Esophagus mucosa (tissue), 1 donor: Measurements from ENCODE around the gene TSPAN7. TPM values are rescaled to one million over a fixed set of nuclear protein-coding genes. Genes with fewer than 3 reads are reported as not detected.
A peak's percentile ranks its signal among the peaks of the same experiment; 100 is the strongest.

Experiments used
- ATAC-seq: fragments of 200-7000 bp; cut with Tn5 transposase; one replicate; pipeline ENCODE4 v1.9.1; 2020
- total RNA-seq: library from RNA; stranded (reverse); gene quantifications from one replicate; pipeline ENCODE4 v1.2.4, GENCODE V29; 2023
- donor health status: DM: yes; HTN: yes; CAD: no.

TSPAN7 gene
- total RNA-seq, 1 donor from 2014 or later, result 11.3 TPM

DNA sequence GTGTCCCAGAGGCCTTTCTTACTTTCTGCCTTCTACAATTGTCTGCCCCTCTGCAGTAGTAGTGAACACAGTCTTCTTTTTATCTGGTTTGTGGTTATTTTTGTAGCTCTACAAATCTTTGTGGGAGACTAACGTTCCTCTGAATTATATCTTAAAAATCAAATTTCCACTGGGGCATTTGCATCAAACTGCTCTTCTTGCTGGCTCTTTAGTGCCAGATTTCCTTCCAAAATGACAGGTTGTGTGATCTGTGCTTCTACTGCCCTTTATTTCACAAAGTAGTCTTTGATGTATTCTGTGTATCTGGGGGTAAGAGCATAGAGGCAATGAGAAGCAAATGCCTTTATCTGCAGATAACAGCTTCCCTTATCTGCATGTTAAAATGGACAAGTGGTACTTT lies 34.5 kb downstream of the TSPAN7 start:
- ATAC-seq, result no peak

GRCh38 chrX:38596939-38597338 lies 35.6 kb downstream of the TSPAN7 start:
- no peak for ATAC-seq

- no peak for ATAC-seq
Observed at GRCh38 chrX:38599796-38600755, 38.7 kb downstream of the TSPAN7 start.

- ATAC-seq, result no peak
Observed at GRCh38 chrX:38601866-38602265, 40.5 kb downstream of the TSPAN7 start.

DNA sequence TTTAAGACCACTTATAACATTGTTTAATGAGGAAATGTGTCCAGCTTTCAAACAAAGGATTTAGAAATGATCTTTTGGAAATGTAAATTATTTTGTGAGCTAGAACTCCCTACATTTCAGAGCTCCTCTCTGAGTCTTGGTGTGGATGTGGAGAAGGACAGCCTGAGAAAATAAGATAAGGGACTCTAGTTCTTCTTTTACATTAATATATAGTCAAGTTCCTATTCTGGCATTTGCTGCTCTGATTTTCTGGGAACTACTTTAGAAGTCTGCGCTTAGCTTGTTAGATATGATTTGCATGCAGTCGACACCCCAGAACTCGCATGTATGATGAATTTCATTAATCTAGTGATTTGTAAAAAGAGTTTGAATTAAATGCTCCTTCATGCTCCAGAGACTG lies 45.5 kb downstream of the TSPAN7 start:
- ATAC-seq, result no peak

GRCh38 chrX:38607976-38608375 lies 46.6 kb downstream of the TSPAN7 start:
- ATAC-seq, result no peak

- no peak for ATAC-seq
Observed at GRCh38 chrX:38610849-38611248, 49.5 kb downstream of the TSPAN7 start.

GRCh38 chrX:38612281-38612680 lies 50.9 kb downstream of the TSPAN7 start:
- no peak for ATAC-seq

GRCh38 chrX:38614485-38614884 lies 53.1 kb downstream of the TSPAN7 start:
- no peak for ATAC-seq

- ATAC-seq, result no peak
Observed at GRCh38 chrX:38616904-38617303, 55.6 kb downstream of the TSPAN7 start.

DNA sequence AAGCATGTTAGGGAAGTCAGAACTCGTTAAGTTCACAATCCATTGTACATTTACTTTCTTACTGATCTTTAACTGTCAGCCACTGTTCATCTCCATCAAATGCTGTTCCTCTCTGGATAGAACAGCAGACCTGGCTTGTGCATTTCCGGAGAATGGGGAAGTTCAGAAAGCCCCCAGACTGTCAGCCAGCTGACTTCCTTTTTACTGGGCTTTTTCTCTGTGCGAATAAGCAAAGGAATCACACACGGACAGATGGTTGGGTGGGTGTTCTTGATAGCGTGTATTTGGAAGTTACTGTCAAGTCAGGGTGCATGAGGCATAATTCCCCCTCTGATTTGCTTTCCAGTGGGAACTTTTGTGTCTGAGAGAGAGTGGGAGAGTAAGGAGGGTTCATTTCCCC lies 56.8 kb downstream of the TSPAN7 start:
- no peak for ATAC-seq

DNA sequence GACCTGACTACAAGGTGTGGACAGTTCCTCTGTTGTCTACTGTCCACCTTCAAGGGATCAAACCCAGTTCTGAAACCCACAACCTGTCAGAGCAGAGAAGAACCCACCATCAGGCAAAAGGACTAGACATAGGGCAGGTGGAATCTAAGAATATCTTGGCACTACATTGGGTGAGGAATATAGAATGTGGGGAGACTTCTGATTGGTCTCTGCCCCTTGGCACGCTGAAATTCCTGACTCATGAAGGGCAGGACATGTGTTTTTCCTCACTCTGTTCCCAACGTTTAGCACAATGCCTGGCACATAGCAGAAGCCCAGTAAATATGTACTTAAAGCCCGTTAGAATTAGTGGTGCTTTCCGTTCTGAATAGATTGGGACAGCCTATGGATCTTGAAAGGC lies 59.3 kb downstream of the TSPAN7 start:
- no peak for ATAC-seq

DNA sequence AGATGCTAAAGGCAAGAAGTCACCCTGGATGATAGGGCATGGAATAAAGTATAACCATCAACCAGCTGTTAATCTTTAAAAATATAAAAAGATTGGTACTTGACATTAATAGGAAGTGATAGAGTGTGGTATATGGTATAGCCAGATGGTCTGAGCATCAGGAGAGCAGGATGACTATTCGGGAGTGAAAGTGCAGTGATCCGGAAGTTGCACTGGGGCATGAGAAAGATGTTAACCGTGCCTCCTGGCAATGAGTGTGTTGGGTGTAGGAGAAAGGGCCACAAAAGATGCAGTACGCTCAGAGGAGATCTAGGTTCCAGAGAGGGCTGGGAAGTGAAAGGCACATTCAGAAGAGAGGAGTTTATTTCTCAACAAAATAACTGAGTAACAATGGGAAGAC lies 65.0 kb downstream of the TSPAN7 start:
- no peak for ATAC-seq

DNA sequence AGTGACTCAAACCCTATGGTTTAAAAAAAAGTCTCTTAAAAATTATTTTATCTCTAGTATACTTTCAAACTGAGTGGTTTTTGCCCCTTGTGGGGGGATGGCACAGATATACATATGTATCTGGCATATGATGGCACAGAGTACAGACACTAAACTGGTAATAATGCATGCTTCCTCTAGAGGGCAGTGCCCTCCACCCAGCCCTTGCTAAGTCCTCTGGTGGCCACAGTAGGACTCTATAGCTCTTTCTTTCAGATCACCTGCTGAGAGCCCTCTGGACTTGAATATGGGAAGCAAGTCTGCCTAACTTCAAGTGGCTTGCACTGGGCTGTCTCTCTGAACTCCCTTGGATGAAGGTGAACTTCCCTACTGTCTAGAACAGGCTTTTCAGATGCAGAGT lies 66.3 kb downstream of the TSPAN7 start:
- peak; percentile 70 for ATAC-seq

- ATAC-seq, result no peak
Observed at GRCh38 chrX:38628587-38628986, 67.2 kb downstream of the TSPAN7 start.

- ATAC-seq, result no peak
Observed at GRCh38 chrX:38632516-38632915, 71.2 kb downstream of the TSPAN7 start.

DNA sequence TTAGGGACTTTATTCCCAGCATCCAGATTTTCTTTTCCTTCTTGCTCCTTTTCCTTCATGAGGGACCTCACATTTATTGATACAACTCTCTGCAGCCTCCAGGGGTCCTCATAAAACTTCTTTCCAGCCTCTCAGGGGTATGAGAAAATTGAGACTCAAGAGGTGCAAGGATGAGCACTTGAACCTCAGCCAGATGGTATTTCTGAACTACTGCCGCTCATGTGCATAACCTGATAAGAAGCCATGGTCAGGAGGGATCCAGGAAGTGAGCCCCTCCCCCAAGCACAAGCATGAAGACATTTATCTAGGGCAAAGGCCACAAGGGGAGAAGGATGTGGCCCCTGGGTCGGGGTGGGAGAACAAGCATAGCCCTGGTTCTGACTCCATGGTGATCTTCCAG lies 73.3 kb downstream of the TSPAN7 start:
- ATAC-seq, result no peak

DNA sequence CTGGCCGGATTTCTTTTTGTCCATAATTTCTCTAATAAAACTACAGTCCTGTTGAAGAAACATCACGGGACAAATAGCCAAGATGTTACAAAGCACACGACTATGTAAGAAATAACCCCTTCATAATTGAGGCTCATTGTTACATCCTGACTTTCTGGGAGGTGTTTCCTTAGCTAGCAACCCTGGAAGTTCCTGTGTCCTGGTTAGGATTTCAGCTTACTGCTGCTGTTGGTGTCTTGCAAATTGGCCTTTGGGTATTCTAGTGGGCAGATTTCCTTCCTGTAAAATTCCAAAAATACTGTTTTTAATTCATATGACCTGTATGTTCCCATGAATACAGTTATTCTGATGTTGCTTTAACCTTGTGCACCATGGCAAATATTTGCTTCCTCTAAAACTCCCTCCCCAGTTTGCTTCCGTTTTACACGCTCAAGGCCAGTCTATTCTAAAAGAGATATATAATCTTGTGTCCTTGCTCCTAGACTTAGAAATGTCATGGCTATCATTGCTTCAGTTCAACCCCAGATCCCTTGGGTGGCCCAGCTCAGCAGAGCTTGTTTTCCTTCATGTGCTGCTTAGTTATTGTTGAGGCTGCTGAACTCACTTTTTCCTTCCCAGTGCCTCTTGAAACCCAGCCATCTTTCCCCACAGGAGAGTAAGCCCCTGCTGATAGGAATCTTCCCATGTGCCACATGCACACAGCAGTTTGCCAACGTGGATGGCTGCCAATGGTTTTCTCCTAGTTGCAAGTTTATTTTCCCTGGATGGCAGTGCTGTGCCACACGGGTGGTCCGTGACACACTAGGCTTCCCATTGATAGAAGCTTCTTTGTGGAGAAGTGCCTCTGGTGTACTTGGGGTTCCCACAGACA lies 75.8 kb downstream of the TSPAN7 start:
- no peak for ATAC-seq

DNA sequence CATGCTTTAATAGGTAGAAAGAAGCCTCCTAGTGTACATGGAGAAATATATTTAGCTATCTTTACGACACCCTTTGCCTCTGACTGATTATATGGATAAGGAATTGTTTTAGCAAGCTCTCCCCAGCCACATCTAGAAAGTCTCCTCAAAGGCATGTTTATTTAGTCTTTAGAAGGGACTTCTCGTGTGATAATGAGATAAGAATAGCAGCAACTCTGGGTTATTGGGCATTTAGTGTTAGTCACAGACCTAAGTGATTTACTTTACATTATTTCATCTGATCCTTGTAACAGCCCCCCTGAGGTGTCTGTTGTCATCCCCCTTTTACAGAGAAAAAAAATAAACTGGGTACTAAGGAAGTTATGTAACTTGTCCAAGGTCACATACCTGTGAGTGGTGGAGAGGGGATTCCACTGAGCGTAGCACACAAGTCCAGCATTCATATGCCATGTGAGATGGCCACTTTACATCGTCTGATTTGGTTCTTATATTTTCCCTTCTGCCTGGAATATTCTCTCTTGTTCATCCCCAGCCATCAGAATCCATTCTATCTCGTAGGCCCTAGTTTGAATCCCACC lies 77.7 kb downstream of the TSPAN7 start:
- ATAC-seq, result no peak

DNA sequence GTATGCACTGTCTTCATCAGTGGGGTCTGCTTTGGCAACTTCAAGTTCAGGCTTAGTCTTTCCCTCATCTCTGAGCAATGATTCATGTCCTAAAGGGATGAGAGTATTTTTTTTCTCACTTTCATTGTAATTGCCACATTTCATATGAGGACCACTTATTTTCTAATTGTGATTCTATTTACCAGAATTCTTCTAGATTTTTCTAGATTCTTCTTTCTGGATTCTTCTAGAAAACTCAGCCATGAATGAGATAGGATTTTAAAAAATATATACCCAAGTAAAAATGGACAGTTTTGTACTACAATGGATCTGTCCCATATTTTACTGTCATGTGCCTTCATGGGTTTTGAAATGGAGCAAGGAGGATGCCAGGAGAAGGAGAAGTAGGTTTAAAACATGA lies 78.4 kb downstream of the TSPAN7 start:
- no peak for ATAC-seq

- ATAC-seq, result no peak
Observed at GRCh38 chrX:38641197-38641596, 79.9 kb downstream of the TSPAN7 start.

- ATAC-seq, result no peak
Observed at GRCh38 chrX:38643903-38644302, 82.6 kb downstream of the TSPAN7 start.

- no peak for ATAC-seq
Observed at GRCh38 chrX:38646129-38646528, 84.8 kb downstream of the TSPAN7 start.
